NB4 (cell line): ENCODE data around the gene COL24A1.

Source experiments
- DNase-seq: peaks from one replicate; pipeline ENCODE4 v3.0.0; 2010; ENCODE audit warnings: low read depth
- H3K4me3 ChIP-seq: one replicate; pipeline ENCODE4 v1.5.1; 2011; ENCODE audit warnings: mild to moderate bottlenecking, low read depth, low read length, moderate library complexity
- CTCF ChIP-seq: IDR thresholded peaks from one replicate; pipeline ENCODE4 v1.5.1; 2012; ENCODE audit warnings: low read depth, low read length
- MAX ChIP-seq: IDR thresholded peaks from 2 replicates; pipeline ENCODE4 v1.6.1; 2011; ENCODE audit warnings: low read depth, low read length
- MYC ChIP-seq: IDR thresholded peaks from 2 replicates; pipeline ENCODE4 v1.6.1; 2011; ENCODE audit warnings: low read depth, low read length
- POLR2A ChIP-seq: IDR thresholded peaks from 2 replicates; pipeline ENCODE4 v1.6.1; 2011; ENCODE audit warnings: mild to moderate bottlenecking; ENCODE audit not compliant: insufficient read length; ENCODE audit errors: extremely low read depth

Gene COL24A1

GRCh38 chr1:86197206-86197855 is 40.8 kb upstream of the COL24A1 start:
- no peak for DNase-seq
- TF ChIP-seq POLR2A, result no peak
- no peak for TF ChIP-seq MAX
- TF ChIP-seq CTCF, result no peak
- TF ChIP-seq MYC, result no peak
- H3K4me3 ChIP-seq, result no peak overlapping the region

GRCh38 chr1:86195281-86195680 is 38.7 kb upstream of the COL24A1 start:
- no peak overlapping the region for H3K4me3 ChIP-seq
- DNase-seq, result no peak
- no peak for TF ChIP-seq CTCF
- no peak for TF ChIP-seq MAX
- no peak for TF ChIP-seq MYC
- no peak for TF ChIP-seq POLR2A

- no peak overlapping the region for H3K4me3 ChIP-seq
- TF ChIP-seq MAX (no peak), MYC (no peak)
- no peak for DNase-seq
Observed at GRCh38 chr1:86194491-86195034, 38.0 kb upstream of the COL24A1 start.

- DNase-seq, result no peak
- no peak overlapping the region for H3K4me3 ChIP-seq
- no peak for TF ChIP-seq MYC
Observed at GRCh38 chr1:86192417-86192816, 35.8 kb upstream of the COL24A1 start.

- DNase-seq, result no peak
- no peak overlapping the region for H3K4me3 ChIP-seq
- TF ChIP-seq MYC, result no peak
- TF ChIP-seq MAX, result no peak
Observed at GRCh38 chr1:86191958-86192357, 35.4 kb upstream of the COL24A1 start.

- TF ChIP-seq POLR2A, result no peak
- TF ChIP-seq CTCF, result no peak
- no peak for TF ChIP-seq MAX
- TF ChIP-seq MYC, result no peak
- H3K4me3 ChIP-seq, result no peak overlapping the region
- DNase-seq, result no peak
Observed at GRCh38 chr1:86190873-86191272, 34.3 kb upstream of the COL24A1 start.

GRCh38 chr1:86184426-86184825 is 27.9 kb upstream of the COL24A1 start:
- TF ChIP-seq MAX (no peak), CTCF (no peak), MYC (no peak), POLR2A (no peak)
- H3K4me3 ChIP-seq, result no peak overlapping the region
- DNase-seq, result no peak
